Epidermal melanocyte (primary cell): ENCODE results near the gene WNK3.
A peak's percentile ranks its signal among the peaks of the same experiment; 100 is the strongest.

ENCODE experiments used
- DNase-seq: peaks from one replicate; pipeline ENCODE4 v3.0.0; 2011; ENCODE audit warnings: low spot score; ENCODE audit not compliant: insufficient read length

Gene WNK3

DNA sequence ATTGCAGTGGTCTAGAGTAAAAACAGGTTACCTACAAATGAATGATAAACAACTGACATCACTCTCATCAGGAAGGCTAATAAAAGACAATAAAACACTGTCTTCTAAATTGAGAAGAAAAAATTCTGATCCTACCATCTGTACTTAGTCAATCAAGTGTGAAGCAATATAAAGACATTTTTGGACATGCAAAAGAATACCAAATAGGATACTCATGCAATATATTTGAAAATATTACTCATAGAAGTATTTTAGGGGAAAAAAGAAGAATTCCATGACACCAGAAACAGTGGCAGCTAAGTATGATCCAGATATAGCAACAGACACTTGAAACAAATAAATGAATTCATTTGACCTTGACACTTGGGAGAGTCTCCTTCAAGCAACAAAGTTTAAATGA lies 111.0 kb downstream of the WNK3 start:
- no peak for DNase-seq

DNA sequence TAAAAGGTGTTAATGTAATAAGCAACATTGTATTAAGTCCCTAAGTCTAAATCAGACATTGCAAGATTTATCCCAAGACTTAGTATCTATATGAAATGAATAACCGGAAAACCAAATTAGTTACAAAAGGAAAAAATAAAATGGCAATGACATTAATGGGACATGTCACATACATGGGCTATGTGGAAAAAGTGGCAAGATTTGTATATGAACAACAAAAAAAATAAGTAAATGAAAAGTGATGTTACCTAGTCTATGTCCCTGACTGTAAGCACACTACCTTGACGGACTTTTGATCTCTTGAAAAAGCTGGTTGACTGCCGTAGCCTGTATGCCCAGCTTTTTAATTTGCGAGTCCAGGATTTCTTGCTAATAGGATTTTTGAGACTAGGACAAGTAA lies 119.3 kb downstream of the WNK3 start:
- DNase-seq: no peak

DNA sequence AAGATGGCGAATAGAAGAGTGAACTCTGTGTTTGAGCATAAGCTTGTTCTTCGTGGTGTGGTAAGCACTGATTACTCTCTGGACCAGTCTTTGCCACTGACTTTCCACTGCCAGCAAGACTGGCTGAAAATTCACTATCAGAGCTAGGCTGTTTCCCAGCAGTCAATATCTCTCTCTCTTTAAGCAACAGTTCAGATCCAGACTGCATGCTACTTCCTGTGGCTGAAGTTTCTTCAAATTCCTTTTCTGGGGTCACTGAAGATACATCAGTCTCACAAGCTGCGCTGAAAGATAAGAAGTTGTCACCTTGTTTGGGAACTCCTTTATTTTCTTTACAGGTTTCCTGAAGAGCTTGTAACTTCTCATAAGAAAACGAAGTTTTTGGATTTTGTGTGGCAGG lies 120.8 kb downstream of the WNK3 start:
- no peak for DNase-seq

DNA sequence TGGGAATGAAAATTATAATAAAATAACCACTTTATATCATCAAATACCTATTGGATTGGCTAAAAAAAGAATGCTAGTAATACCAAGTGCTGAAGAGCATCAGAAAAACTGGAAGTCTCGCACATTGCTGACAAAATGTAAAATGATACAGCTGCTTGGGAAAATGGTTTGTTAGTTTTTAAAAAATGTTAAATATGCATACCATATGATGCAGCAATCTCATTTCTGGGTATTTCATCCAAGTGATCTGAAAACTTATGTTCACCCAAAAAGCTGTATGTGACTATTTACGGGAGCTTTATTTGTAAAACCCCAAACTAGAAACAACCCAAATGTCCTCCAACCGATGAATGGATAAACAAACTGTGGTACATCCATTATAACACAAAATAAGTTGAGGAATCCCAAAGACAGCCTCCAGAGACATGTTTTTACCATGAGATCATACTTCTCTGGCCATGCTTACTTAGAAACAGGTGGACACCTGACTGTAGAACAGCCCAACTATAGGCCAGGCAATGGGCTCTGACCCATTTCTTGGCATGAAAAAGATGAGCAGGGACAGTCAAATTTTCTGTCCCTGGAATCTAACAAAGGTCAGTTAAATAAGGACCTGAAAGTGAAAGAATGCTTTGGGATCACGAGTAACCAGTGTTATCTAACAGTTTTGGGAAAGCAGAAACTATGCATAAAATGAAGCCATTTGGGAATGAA lies 127.3 kb downstream of the WNK3 start:
- no peak for DNase-seq

DNA sequence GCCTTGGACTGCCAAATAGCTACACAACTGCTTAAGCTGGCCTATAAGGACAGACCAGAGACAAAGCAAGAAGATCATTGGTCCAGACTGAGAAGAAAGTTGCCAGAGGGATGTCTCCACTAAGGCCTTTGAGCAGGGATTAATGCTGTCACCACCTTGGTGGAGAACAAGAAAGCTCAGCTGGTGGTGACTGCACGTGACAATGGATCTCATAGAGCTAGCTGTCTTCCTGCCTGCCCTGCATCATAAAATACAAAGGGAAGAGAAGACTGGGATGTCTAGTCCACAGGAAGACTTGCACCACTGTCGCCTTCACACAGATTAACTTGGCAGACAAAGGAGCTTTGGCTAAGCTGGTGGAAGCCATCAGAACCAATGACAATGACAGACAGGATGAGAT lies 134.3 kb downstream of the WNK3 start:
- DNase-seq: no peak

DNA sequence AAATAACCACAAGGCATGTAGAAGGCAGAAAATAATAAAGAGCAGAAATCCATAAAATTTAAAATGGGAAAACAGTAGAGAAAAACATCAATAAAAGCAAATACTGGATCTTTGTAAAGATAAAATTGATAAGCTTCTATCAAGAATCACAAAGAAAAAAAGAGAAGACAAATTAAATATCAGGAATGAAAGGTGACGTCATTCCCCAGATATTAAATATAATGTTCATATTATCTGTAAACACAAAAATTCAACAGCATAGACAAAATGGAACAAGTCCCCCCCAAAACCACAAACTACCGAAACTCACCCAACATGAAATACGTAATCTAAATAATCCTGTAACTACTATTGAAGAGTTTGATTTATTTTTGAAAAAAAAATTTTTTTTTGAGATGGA lies 144.2 kb downstream of the WNK3 start:
- DNase-seq: no peak

DNA sequence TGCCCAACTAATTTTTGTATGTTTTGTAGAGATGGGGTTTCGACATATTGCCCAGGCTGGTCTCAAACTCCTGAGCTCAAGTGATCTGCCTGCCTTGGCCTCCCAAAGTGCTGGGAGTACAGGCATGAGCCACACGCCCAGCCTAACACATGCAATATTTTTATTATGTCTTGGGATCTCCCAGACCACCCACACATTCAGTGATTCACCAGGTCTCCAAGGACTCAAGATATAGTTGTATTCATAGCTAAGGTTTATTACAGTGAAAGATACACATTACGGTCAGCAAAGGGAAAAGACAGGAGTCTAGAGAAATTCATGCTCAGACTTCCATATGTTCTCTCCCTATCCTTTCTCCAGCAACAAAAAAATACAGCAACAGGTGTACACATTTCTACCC lies 149.3 kb downstream of the WNK3 start:
- no peak for DNase-seq

DNA sequence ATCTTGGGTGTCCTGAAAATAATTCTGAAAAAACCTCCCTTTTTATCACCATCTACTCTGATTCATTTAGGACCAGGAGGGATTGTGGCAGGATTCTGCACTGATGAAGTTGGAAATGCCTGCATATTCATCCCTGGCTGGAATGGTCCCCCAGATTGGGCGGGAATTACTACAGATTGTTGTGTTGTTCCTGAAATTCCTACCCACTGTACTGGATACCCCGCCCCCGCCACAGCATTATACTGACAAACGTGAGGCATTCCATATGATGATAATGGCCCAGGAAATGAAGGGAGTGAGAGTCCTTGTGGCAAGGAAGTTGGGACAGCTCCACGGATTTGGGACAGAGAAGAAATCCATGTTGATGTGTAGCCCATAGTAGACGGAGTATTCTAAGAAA lies 159.6 kb downstream of the WNK3 start:
- no peak for DNase-seq

DNA sequence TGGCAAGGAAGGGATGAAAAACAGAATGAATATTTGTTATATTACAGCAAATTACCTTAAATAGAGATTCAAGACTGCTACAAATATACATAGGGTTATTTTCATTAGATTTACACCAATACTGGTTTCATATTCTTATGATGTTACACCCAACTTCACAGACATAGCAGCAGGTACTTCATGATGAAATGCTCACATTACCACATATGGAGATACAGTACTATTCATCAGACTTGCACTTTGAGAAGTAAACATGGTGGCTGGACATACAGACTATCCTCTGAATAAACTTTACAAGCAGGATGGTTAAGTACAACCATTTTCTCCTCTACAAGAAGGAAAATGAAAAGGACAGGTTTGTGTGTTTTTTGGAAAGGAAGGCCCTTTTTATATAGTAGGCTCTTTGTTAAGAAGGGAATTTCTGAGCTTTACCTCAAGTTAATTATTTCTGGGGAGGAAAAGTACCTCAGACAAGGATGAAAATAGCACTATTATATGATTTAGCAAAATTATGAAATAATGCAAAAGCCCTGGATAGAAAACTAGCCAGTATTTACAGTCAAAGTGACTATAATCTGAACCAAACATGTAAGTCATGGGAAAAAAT lies 162.8 kb downstream of the WNK3 start:
- no peak for DNase-seq

DNA sequence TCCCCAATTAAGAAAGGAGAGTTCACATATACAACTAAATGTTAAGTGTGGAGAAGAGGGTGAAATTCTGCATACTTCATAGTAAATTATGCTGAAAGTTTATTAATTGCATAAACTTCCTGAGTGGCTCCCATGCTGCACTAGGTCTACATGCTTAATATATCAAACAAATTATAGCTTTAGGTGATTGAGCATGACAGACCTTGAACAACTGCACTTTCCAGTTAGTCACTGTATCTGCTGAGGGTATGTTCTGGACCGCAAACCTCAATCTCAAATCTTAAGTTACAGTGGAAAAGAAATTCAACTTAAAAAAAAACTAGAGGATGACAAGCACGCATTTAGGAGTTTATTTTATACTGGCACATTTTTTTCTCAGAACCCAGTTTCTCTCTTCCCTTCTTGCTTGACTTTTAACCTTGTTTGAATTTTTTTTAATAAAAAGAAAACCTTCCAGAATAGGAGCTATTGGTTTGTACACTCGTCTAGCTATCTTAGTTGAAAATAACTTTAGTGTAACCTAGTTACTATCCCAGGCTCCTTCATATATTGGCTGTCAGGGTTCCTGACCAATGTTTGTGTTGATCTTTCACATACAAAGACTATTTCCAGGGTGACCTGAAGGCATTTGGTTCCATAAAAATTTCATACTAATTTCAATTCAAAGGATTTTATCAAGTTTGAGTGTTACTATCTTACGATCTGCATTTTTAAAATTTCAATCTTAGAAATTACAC lies 164.6 kb downstream of the WNK3 start:
- DNase-seq: no peak

DNA sequence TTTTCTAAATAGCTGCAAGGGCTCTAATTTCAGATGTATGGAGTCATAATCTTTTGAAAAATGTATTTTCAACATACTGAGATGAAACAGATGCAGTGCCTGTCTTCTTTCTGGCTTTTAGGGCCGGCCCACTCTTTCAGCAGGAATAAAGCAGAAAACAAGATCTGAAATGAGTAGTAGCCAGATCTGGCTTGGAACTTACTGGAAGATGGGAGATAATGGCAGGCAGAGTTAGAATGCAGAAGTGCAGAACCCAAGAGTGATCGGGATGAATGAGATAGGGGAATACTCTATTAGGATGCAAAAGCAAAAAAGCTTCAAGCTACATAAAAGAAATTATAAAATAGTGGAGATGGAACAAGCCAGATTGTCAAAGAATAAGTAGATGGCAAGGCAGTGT lies 173.4 kb downstream of the WNK3 start:
- no peak for DNase-seq

DNA sequence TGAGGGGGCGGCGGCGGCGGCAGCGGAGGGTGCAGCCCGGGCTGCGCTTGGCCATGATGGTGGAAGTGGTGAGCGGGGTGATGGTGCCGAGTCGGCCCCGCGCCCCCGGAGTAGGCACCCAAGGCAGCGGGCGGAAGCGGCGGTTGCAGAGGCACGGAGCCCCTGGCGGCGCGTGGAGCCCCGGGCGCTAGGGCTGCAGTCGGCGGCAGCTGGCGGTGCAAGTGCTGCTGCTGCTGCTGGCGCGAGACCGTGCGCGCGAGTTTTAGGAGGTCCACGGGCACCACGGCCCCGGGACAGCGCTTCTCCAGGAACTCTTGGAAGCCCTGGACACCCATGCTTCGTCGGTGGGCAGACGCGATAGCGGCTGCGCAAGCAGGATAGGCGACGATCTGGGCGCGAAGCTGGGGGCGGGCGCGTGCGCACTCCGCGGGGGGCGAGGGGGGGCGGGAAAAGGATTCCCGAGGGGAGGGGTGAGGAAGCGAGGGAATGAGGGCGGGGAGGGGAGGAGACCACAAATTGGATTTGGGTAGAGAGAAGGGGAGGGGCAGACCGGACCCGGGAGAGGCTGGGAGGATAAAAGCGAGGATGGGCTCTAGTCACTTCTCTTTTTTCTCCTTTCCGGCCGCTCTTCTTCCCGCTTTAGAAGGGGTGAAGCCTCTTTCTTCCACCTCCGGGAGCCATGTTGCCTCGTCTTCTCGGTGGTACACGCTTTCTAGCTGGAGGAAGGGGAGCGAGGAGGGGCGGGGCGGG lies 174.8 kb downstream of the WNK3 start, which contains the start of gene FAM120C:
Gene FAM120C (minus strand): TSS at position 391 of the 750 bp plus-strand sequence. CDS start 56 bp downstream, at position 335.
- DNase-seq: peak; percentile 62

DNA sequence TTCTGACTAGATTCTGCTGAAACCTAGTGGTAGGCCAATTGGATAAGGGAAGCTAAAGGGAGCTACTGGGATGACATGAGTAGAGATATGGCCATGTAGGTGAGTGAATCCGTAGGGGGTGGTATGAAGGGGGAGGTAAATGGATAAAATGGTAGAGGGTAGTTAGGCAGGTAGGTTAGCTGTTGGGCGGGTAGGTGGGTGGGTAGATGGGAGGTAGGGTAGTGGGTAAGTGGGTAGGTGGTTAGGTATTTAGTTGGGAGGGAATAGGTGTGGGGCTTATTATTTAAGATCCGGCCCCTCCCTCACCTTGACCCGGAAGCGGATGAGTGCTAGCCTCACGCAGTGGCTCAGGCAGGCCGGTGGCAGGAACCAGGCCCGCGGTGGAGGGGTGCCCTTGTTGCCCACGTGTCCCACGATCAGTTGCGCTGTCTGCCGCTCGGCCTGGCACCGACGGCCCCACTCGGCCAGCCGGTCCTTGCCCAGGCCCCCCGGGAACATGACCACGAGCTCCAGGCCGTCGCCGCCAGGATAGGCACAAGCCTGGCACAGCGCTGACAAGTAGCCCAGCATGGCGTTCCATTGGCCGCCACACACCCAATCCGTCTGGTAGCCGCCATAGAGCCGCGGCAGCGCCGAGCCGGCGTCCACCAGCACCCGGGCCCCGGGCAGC lies 175.5 kb downstream of the WNK3 start:
- no peak for DNase-seq

DNA sequence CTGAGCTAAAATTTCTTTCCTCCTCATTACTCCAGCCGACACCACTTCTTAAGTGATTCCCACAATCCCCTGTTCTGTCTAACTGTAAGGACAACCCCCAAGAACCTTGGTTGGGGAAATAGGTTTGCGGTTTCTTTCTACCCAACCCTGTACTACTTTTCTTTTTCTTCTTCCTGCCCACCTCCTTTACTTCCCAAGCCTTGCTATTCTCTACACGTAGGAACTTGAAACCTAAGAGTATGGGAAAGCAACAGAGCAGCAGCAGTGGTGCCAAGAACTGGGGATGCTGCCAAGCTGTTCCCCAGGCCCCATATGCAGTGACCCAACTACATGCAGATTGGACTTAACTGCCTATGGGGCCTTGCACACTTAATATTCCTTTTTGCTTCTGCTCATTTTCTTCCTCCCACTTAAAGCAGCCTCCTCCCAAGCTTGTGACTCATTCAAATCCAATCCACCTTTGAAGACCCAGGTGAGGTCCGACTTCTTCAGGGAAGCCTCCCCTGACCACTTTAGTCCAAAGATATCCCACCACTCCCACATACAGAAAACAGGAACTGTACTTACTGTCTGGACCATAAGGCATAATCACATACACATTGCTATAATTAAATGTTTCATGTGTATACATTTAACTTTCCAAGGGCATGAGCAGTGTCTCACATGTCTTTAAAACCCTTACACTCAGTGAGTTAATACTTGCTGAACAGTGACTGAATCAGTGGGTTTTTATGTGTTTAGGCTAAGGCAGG lies 176.5 kb downstream of the WNK3 start:
- DNase-seq: no peak

DNA sequence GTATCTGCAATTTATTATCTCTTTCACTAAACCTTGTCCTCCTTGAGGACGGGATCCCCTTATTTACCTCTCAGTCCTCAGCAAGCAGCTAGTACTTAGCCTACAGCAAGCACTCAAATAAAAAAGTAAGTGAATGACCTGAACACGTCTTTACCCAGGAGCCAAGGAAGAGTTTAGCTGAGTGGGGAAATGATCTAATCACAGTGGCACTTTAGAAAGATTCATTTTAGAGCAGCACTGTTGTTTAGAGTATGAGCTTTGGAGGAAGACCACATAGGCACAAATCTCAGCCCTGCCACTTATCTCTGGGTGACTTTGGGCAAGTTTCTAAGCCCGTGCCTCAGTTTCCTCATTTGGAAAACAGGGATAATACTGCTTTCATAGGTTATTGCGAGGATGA lies 177.4 kb downstream of the WNK3 start:
- no peak for DNase-seq

DNA sequence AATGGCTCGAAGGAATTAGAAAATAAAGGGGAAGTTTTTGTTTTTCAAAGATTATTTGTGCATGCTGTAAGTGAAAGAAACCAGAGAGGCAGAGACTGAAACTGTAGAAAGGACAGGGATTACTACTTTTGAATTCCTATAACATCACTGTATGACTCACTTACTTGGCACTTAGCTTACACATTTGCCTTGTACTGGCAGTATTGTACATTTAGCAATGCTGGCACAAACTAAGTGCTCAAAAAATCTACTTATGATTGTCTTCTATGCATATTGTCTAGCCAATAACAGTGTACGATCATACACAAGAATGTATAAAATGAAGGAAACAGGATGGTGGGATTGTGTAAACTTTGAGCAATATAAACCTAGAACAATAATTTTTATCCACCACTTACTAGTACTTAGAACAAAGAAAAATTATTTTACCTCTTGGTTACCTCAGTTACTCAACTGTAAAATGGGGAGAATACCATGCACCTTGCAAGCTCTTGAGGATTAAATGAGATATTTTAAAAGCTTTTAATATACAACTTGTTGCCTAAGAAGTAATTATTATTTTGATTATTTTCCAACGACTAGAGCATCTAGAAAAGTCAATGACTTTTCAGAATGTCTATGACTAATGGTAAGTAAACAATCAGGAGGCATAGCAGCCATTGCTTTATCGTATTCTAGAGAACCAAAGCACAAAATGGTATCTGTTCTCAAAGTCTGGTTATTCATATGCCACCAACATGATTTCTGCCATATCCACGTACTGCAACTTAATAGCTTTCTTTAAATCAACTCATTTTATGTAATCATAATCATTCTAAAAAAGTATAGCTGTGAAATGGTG lies 179.5 kb downstream of the WNK3 start:
- no peak for DNase-seq

DNA sequence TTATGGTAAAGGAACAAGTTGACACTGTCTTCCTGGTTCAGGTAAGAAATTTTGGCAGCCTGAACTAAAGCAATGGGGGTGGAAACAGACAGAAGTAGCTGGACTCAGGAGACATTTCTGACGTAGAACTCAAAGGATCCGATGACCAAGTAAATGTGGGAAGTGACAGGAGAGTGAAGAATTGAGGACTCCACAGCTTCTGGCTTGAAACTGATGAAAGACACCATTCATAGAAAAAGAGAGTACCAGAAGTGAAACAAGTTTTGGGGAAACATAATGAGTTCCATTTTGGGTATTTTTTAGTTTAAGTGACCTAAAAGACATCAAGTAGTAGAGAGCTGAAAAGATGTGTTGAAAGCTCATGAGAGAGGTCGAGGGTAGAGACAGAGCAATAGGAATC lies 180.5 kb downstream of the WNK3 start:
- peak; percentile 19 for DNase-seq

DNA sequence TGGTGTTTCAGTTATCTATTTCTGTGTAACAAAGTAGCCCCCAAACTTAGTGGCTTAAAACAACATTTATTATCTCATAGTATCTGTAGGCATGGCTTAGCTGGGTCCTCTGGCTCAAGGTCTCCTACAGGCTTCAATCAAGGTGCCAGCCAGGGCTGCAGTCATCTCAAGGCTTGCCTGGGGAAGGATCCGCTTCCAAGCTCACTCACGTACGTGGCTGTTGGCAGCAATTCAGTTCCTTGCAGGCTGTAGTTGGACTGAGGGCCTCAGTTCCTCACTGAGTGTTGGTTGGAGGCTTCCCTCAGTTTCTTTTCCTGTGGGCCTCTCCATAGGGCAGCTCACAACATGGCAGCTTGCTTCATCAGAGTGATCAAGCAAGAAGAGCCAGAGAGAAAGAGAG lies 184.1 kb downstream of the WNK3 start:
- no peak for DNase-seq

DNA sequence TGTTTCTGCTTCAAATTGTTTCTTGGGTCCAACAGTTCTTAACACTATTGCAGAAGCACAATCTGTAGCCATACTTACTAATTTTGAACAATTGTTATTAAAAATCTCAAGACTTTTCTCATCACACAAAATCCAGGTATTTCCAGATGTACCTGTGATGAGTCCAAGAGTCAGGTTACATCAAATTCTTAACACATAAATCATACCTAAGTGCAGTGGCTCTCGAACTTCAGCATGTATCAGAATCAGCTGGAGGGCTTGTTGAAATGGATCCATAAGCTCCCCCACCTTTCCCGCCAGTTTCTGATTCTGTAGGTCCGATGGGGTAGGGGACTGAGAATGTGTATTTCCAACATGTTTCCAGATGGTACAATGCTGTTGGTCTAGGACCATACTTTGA lies 185.4 kb downstream of the WNK3 start:
- no peak for DNase-seq
